ENCODE data around the gene RIBC1.

GRCh38 chrX:53438832-53439230 is 16.2 kb downstream of the RIBC1 start:
- TF ChIP-seq CTCF (conservative IDR thresholded peaks at IDR 0.05; ENCODE audit: low read length) (no peak), EZH2phosphoT487 (IDR thresholded peaks at IDR 0.05; ENCODE audit: borderline replicate concordance, low read depth, low read length) (no peak)
